Measurements from ENCODE around the gene PLAGL1. TPM values are rescaled to one million over a fixed set of nuclear protein-coding genes. Genes with fewer than 3 reads are reported as not detected.

PLAGL1 gene
- total and polyA plus RNA-seq, 7 donors = 2.5 to 15.4 (median 3.3) TPM

GRCh38 chr6:143950875-143951274 is 57.2 kb downstream of the PLAGL1 start:
- Histone ChIP-seq H3K27ac (no peak overlapping the region), H3K9me3 (no peaks in the 10 kb centered on the region), H3K27me3 (ENCODE audit: insufficient read depth in 3 of 3, low read length in 2 of 3) (no peaks in the 10 kb centered on the region), H3K4me3 (no peak overlapping the region), H3K36me3 (ENCODE audit: insufficient read depth in 1 of 2, low read depth in 1 of 2) (peaks cover 0 to 12% of the 10 kb centered on the region in 2 donors), H3K4me1 (no peaks in the 10 kb centered on the region)
- DNase-seq (no peak), ATAC-seq (no peak)
- TF ChIP-seq CTCF (IDR thresholded peaks at IDR 0.05) = no peak
- intact Hi-C loops (cut with DNase I) = no loop called here
- WGBS, 3 donors = 56 to 80% (median 59%) methylated on average over 3 of the region's 3 CpGs

- Histone ChIP-seq H3K36me3 (ENCODE audit: insufficient read depth in 1 of 2, low read depth in 1 of 2) (peaks cover 0 to 12% of the 10 kb centered on the region in 2 donors), H3K27me3 (ENCODE audit: insufficient read depth in 3 of 3, low read length in 2 of 3) (no peaks in the 10 kb centered on the region), H3K9me3 (no peaks in the 10 kb centered on the region), H3K4me3 (no peak overlapping the region), H3K27ac (no peak overlapping the region), H3K4me1 (no peaks in the 10 kb centered on the region)
- TF ChIP-seq CTCF (IDR thresholded peaks at IDR 0.05) = no peak
- no peak for DNase-seq
- intact Hi-C loops (cut with DNase I) = no loop called here
- 68 to 72% (median 71%) methylated on average over 9 of the region's 9 CpGs for WGBS, 3 donors
- ATAC-seq = no peak
These were observed 58.1 kb downstream of the PLAGL1 start for GRCh38 chr6:143949962-143950361.

GRCh38 chr6:143949535-143949934 is 58.5 kb downstream of the PLAGL1 start:
- WGBS, 3 donors = 96 to 100% (median 100%) methylated on average over 1 of the region's 1 CpG
- intact Hi-C loops (cut with DNase I) = no loop called here
- Histone ChIP-seq H3K4me1 (no peaks in the 10 kb centered on the region), H3K4me3 (no peak overlapping the region), H3K27me3 (ENCODE audit: insufficient read depth in 3 of 3, low read length in 2 of 3) (no peaks in the 10 kb centered on the region), H3K9me3 (no peaks in the 10 kb centered on the region), H3K36me3 (ENCODE audit: insufficient read depth in 1 of 2, low read depth in 1 of 2) (peaks cover 0 to 12% of the 10 kb centered on the region in 2 donors), H3K27ac (no peak overlapping the region)
- TF ChIP-seq CTCF (IDR thresholded peaks at IDR 0.05) = no peak
- ATAC-seq (no peak), DNase-seq (no peak)

GRCh38 chr6:143948208-143948607 is 59.9 kb downstream of the PLAGL1 start:
- 89 to 91% (median 90%) methylated on average over 7 of the region's 7 CpGs for WGBS, 3 donors
- no peak for TF ChIP-seq CTCF (IDR thresholded peaks at IDR 0.05)
- Histone ChIP-seq H3K36me3 (ENCODE audit: insufficient read depth in 1 of 2, low read depth in 1 of 2) (peaks cover 0 to 12% of the 10 kb centered on the region in 2 donors), H3K27ac (no peak overlapping the region), H3K4me1 (no peaks in the 10 kb centered on the region), H3K27me3 (ENCODE audit: insufficient read depth in 3 of 3, low read length in 2 of 3) (no peaks in the 10 kb centered on the region), H3K9me3 (no peaks in the 10 kb centered on the region), H3K4me3 (no peak overlapping the region)
- ATAC-seq (no peak), DNase-seq (no peak)
- intact Hi-C loops (cut with DNase I) = no loop called here

Measured in psoas muscle (tissue), 8 donors.